ENCODE data around the gene FBXO21. TPM values are rescaled to one million over a fixed set of nuclear protein-coding genes. Genes with fewer than 3 reads are reported as not detected.

The FBXO21 gene
- total and polyA plus RNA-seq, 2 of the 13 experiments (the other 11 are each of a cell fraction or from before 2014, with no cell fraction given): 15.6 to 32.5 TPM

DNA sequence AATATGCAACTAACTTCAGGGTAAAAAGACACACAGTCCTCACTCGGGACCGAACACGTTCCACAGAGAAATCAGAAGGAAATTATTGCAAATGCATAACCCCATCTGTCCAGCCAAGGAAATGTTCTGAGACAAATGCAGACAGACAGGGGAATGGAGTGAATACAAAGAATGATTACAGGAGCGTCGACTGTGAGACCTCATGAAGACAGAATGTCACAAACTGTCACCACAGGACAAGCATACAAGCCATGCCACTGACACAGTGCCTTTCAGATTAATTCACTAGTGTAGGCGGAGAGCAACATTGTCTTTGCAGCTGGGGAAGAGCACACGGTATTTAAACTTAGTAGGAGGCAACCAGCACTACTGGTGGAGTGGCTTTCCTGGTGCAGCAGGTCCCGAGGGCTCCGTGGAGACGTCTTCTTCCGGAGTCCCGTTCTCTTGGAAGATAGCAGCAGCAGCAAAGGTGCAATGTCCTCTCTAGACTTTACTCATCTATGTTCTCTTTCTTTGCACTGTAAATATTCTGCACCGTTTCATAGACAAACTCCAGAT, 44.6 kb downstream of the FBXO21 start:
- CTCF ChIA-PET (ENCODE audit: low intra/inter-chr PET ratio, low total read pairs): no interaction called here
- DNase-seq (ENCODE audit: low spot score): no peak
- H3K4me2 ChIP-seq (ENCODE audit: low read depth, low read length): no peak overlapping the region
- no peaks in the 10 kb centered on the region for H3K9me3 ChIP-seq (ENCODE audit: low read length)
- peaks cover 14 to 33% of the 10 kb centered on the region in 2 experiments for H3K36me3 ChIP-seq (replicated peaks in 1 of 2; ENCODE audit: control insufficient read depth in 1 of 2, insufficient read depth in 2 of 2, low read length in 2 of 2)
- no peak overlapping the region for H3K4me3 ChIP-seq (replicated peaks in 1 of 3; ENCODE audit: insufficient read depth in 1 of 3, low read depth in 2 of 3, low read length in 3 of 3)
- H3K27ac ChIP-seq (ENCODE audit: extremely low read length, insufficient read depth, low read length): no peak overlapping the region
- no peak for TF ChIP-seq NCOA1 (CRISPR knock-in tag; IDR thresholded peaks at IDR 0.05)
- TF ChIP-seq ZFP37 (CRISPR knock-in tag; IDR thresholded peaks at IDR 0.05; ENCODE audit: borderline replicate concordance): no peak
- TF ChIP-seq, protein P1, sequence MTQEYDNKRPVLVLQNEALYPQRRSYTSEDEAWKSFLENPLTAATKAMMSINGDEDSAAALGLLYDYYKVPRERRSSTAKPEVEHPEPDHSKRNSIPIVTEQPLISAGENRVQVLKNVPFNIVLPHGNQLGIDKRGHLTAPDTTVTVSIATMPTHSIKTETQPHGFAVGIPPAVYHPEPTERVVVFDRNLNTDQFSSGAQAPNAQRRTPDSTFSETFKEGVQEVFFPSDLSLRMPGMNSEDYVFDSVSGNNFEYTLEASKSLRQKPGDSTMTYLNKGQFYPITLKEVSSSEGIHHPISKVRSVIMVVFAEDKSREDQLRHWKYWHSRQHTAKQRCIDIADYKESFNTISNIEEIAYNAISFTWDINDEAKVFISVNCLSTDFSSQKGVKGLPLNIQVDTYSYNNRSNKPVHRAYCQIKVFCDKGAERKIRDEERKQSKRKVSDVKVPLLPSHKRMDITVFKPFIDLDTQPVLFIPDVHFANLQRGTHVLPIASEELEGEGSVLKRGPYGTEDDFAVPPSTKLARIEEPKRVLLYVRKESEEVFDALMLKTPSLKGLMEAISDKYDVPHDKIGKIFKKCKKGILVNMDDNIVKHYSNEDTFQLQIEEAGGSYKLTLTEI (CRISPR knock-in tag; conservative IDR thresholded peaks at IDR 0.05): no peak
- no peak for TF ChIP-seq CENPX (CRISPR knock-in tag; IDR thresholded peaks at IDR 0.05)
- TF ChIP-seq ZBTB38 (CRISPR knock-in tag; IDR thresholded peaks at IDR 0.05): no peak
- TF ChIP-seq ZNF432 (CRISPR knock-in tag; IDR thresholded peaks at IDR 0.05; ENCODE audit: borderline replicate concordance): no peak
- no peak for TF ChIP-seq IRX3 (CRISPR knock-in tag; IDR thresholded peaks at IDR 0.05; ENCODE audit: borderline replicate concordance, low read depth)
- no peak for TF ChIP-seq HHEX (CRISPR knock-in tag; IDR thresholded peaks at IDR 0.05)
- TF ChIP-seq, protein P2, sequence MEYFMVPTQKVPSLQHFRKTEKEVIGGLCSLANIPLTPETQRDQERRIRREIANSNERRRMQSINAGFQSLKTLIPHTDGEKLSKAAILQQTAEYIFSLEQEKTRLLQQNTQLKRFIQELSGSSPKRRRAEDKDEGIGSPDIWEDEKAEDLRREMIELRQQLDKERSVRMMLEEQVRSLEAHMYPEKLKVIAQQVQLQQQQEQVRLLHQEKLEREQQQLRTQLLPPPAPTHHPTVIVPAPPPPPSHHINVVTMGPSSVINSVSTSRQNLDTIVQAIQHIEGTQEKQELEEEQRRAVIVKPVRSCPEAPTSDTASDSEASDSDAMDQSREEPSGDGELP (IDR thresholded peaks at IDR 0.05; ENCODE audit: borderline replicate concordance, low read depth): no peak
- TF ChIP-seq, protein P3, sequence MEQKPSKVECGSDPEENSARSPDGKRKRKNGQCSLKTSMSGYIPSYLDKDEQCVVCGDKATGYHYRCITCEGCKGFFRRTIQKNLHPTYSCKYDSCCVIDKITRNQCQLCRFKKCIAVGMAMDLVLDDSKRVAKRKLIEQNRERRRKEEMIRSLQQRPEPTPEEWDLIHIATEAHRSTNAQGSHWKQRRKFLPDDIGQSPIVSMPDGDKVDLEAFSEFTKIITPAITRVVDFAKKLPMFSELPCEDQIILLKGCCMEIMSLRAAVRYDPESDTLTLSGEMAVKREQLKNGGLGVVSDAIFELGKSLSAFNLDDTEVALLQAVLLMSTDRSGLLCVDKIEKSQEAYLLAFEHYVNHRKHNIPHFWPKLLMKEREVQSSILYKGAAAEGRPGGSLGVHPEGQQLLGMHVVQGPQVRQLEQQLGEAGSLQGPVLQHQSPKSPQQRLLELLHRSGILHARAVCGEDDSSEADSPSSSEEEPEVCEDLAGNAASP (CRISPR knock-in tag; IDR thresholded peaks at IDR 0.05; ENCODE audit: borderline replicate concordance): no peak
- TF ChIP-seq KDM6A (CRISPR knock-in tag; IDR thresholded peaks at IDR 0.05; ENCODE audit: low read depth): no peak
- no peak for TF ChIP-seq MZF1 (CRISPR knock-in tag; IDR thresholded peaks at IDR 0.05; ENCODE audit: borderline replicate concordance)
- no peak for TF ChIP-seq POGZ (CRISPR knock-in tag; IDR thresholded peaks at IDR 0.05)
- TF ChIP-seq, protein P4, sequence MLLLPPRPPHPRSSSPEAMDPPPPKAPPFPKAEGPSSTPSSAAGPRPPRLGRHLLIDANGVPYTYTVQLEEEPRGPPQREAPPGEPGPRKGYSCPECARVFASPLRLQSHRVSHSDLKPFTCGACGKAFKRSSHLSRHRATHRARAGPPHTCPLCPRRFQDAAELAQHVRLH (CRISPR knock-in tag; IDR thresholded peaks at IDR 0.05; ENCODE audit: borderline replicate concordance, low read depth): no peak
- no peak for TF ChIP-seq ZSCAN25 (CRISPR knock-in tag; IDR thresholded peaks at IDR 0.05)
- TF ChIP-seq ZNF496 (CRISPR knock-in tag; IDR thresholded peaks at IDR 0.05; ENCODE audit: insufficient replicate concordance): no peak
- TF ChIP-seq ELF3 (CRISPR knock-in tag; IDR thresholded peaks at IDR 0.05): no peak
- TF ChIP-seq ZNF75D (CRISPR knock-in tag; IDR thresholded peaks at IDR 0.05; ENCODE audit: borderline replicate concordance): no peak
- no peak for TF ChIP-seq ZSCAN20 (CRISPR knock-in tag; IDR thresholded peaks at IDR 0.05; ENCODE audit: borderline replicate concordance)
- no peaks in the 10 kb centered on the region for H3K27me3 ChIP-seq (ENCODE audit: control insufficient read depth in 1 of 2, insufficient read depth in 2 of 2, low read length in 2 of 2)
- POLR2A ChIA-PET: no interaction called here
- intact Hi-C loops (cut with micrococcal nuclease; ENCODE audit: unreplicated experiment): no loop called here
- in situ Hi-C loops (cut with HindIII; ENCODE audit: extremely low pct_ligation_motif_present, low pct_unique_long_range_greater_than_20kb): no loop called here
- no peaks in the 10 kb centered on the region for H3K79me2 ChIP-seq (ENCODE audit: insufficient read depth, low read length)
- no peaks in the 10 kb centered on the region for H4K20me1 ChIP-seq (ENCODE audit: insufficient read depth, low read length)
- H2AFZ ChIP-seq (ENCODE audit: low read length): no peak overlapping the region
- 95% methylated on average over 13 of the region's 13 CpGs for WGBS (ENCODE audit: low lambda C conversion rate)
- no peak for ATAC-seq
- H3K4me1 ChIP-seq (ENCODE audit: insufficient read depth, low read length): peaks cover 22% of the 10 kb centered on the region
- FAIRE-seq: no peak
- no TSS peak for BruUV-seq (replicated peaks)
- H3K9ac ChIP-seq (ENCODE audit: insufficient read depth, low read depth, low read length): no peak overlapping the region

Measured in HepG2 (cell line).